ENCODE measurements around the gene RIPPLY3.
A peak's percentile ranks its signal among the peaks of the same experiment; 100 is the strongest.
"Not testable (repeated sequence)": the region's sequence is repeated elsewhere in the genome, so short reads cannot be mapped to it uniquely, and the experiment has no call there.

RIPPLY3 gene

DNA sequence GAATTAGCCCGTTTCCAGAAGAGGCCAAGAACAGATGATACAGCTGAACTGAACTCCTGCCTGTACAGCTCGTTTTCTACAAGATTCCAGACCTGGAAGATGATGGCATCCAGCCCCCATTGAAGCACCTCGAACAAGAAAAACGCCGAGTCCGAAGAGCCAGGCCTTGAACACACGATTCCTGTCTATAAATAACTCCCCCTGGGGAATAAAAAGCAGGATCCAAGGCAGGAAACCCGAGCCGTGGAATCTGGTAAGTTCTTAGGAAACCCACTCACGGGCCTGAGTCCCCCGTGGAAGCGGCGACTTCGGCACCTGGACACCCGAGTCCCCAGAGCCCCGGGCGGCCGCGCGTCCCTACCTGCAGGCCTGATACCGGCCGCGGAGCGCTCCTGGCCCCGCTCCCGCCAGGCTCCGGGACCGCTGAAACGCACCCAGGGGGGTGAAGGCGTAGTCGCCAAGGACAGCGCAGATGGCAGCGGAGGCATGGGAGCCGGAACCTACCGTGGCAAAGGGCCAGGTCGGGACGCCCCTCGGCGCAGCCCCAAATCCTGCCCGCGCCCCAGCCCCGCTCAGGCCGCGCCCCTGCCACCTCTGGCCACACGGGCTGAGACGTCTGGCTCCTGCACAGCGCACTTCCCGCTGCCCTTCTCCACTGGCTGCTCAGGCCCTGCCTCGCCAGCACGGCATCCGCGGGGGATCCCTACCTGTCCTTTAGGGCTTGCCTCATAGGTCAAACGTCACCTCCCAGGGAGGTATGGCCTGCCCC, 26.0 kb upstream of the RIPPLY3 start:
- DNase-seq, result peak in 18 of 58 donors; percentile 3 to 48 (median 18)

DNA sequence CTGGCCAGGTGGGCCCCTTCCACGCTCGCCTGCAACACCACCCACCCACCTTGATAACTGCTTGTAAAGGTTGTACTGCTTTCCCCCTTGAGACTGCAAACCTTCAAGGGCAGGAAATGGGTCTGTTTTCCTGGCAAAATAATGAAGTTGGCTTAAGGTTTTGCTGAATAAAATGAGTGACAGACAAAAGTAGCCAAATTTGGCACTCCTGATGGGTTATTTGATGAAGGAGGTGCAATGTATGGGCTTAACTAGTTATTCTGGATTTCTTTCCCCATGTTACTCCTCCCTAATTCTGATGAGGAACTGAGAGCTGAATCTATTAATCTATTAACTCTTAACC, 25.5 kb upstream of the RIPPLY3 start:
- peak in 1 of 58 donors; percentile 6 for DNase-seq

DNA sequence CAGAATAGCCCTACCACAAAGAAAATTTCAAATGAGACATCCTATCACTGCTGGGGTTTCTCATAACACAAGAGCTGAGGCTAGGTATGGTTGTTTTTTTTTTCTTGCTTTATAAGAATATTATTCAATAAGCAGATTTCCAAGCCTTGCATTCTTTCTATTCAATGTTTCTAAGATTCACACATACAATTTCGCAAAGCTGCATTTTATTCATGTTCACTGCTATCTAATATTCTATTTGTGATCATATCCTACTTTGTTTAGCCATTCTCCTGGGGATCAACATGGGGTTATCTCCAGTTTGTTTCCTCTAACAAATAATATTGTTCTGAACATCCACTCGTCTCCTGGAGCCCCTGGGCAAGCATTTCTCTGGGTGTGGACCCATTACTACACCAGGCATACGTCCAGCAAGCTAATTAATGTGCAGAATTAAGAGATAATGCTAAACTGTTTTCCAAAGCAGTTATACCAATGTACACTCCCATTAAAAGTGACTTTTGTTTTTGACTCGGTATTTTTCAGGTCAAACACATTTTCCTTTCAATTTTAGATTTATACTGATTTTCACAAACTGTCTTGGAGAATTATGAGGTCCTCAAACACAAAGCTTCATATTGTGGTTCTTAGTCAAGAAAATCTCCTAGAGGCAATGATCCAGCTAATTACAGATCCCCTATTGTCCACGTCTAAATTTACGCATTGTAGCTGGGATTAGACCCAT, 24.4 kb upstream of the RIPPLY3 start:
- DNase-seq, result no peak

DNA sequence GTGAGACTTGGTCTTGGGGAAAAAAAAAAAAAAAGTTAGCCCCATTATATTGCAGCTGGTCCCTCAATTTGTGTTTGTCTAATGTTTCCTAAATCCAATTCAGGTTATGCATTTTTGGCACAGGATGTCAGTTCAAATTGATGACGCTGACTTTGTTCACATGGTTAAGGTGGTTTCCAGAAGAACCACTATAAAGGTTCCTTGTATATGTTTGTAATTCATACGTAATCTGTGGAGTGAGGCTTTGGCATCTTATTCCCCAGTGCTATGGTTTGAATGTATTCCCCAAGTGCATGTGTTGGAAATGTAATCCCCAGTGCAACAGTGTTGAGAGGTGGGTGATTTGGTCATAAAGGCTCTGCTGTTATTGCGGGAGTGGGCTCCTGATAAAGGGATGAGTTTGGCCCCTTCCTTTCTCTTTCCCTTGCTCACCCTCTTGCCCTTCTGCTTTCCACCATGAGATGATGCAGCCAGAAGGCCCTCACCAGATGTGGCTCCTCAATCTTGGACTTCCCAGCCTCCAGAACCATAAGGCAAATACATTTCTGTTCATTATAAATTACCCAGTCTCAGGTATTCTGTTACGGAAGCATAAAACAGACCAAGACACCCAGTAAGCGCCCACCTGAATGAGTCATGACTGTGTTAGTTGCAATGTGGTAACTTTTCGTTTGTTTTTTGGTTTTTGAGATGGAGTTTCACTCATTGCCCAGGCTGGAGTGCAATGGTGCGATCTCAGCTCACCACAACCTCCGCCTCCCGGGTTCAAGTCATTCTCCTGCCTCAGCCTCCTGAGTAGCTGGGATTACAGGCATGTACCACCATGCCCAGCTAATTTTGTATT, 20.5 kb upstream of the RIPPLY3 start:
- DNase-seq, result no peak

DNA sequence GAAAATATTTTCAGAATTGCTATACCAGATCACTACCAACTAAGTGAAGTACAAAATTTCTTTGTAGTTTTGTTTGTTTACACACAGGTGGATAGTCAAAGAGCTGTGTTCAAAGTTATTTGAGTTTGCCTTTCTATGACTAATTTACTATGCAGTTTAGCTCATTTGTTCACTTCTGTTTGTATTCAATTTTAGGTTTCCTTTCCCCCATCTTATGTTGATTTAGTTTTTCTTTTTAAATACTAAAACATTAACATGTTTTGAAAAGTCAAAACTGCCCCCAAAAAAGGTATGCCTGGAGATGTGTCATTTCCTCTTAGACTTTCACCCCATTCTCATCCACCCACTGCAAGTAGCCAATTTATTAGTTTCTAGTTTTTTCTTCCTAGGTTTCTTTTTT, 18.7 kb upstream of the RIPPLY3 start:
- no peak for DNase-seq

DNA sequence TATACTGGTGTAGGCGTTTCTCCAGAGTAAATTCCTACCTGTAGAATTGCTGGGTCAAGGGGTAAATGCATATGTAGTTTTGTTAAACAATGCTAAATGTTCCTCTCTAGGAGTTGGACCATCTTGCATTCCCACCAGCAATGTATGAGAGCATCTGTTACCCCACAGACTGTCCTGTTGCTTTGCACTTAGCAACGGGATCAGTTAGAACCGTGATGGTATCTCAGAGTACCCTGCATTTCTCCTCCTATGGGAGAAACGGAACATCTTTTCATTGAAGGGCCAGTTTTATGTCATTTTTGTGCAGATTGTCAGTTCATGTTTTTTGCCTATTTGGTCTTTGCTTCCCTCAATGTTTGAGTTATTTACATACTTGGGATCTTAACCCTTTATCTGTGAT, 18.0 kb upstream of the RIPPLY3 start:
- DNase-seq, result no peak

DNA sequence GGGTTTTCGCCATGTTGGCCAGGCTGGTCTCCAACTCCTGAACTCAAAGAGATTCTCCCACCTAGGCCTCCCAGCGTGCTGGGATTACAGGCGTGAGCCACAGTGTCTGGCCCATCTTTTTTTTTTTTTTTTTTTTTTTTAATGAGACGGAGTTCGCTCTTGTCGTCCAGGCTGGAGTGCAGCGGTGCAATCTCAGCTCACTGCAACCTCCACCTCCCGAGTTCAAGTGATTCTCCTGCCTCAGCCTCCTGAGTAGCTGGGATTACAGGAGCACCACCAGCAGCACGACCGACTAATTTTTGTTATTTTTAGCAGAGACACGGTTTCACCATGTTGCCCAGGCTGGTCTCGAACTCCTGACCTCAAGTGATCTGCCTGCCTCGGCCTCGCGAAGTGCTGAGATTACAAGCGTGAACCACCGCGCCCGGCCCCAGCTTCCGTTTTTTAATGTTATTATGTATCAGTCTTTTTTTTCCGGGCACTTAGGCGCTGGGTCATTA, 17.3 kb upstream of the RIPPLY3 start:
- not testable (repeated sequence) for DNase-seq

DNA sequence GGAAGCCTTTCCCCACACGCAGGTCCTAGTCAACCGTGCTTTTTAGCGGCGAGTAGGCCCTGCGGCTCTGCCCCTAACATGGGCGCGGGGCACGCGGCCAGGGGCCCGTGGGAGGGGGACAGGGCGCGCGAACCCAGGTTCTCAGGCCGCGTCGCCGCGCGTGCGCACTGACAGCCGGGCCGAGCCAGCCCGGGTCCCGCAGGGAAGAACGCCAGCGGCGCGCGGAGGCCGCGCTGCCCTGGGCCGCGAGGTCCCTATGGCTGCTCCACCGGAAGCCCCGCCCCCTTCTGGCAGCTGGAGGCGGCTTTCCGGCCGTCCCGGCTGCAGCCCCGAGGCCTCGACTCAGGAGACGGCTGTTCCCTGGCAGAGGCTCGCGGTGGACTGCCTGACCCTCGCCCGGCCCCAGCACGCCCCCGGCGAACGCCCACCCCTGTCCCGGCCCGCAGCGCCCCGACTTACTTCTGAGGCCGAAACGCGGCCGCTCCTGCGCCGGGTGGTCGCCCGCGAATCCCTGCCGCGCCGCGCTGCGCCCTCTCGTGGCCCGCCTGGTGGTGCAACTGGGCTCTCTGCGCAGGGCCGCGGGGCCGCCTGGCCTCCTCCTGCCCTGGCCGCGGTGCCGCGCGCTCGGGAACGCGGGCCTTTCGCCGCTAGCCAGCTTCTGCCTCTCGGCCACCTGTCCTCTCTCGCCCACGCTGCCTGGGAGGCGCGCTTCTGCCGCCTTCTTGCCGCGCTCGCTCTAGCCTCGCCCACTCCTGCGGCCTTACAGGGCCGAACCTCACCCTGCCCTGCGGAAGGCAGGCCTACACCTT, 16.6 kb upstream of the RIPPLY3 start:
- DNase-seq, result peak; percentile 18 to 98 (median 90)

DNA sequence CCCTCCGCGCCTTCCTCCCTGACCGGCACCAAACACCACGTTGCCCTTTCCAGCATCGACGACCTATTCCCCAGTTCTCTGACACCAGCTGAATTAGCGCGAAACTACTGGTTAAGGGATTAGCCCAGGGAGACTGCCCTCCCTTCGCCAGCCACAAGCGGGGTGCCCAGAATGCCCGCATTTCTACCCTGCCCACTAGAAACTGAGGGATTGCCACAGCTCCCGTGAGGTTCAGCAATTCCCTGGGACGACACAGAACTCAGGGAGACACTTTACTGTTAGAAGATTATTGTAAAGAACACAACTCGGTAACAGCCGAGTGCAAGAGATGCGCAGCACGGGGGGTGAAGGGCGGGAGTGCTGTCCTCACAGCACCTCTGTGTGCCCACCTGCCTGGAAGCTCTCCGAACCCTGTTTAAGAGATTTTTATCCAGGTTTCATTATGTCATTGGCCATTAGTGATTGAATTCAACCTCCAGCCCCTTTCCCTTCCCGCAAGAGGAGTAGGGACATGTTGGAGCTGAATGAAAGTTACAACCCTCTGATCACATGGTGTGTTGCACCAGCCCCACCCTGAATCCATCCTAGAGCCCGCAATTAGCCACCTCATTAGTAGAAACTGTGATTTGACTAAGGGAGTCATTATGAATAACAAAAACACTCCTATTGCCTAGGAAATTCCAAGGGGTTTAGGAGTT, 15.8 kb upstream of the RIPPLY3 start:
- peak in 1 of 58 donors; percentile 54 for DNase-seq

DNA sequence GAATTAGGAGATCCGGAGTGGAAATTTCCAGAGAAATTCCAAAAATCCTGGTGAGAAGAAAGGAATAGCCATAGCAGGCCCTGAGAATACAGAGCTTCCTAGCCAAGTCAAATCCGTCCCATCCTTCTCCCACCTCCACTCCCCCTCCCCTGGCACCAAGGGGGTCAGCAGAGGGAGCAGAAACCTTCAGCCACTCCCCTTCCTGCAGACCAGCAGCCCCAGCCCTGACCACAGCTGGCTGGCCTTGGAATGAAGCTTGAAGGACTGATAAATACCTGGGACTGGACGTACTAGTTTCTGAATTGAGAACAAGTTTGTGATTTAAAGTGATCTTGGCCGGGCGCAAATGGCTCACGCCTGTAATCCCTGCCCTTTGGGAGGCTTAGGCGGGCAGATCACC, 13.8 kb upstream of the RIPPLY3 start:
- no peak for DNase-seq

DNA sequence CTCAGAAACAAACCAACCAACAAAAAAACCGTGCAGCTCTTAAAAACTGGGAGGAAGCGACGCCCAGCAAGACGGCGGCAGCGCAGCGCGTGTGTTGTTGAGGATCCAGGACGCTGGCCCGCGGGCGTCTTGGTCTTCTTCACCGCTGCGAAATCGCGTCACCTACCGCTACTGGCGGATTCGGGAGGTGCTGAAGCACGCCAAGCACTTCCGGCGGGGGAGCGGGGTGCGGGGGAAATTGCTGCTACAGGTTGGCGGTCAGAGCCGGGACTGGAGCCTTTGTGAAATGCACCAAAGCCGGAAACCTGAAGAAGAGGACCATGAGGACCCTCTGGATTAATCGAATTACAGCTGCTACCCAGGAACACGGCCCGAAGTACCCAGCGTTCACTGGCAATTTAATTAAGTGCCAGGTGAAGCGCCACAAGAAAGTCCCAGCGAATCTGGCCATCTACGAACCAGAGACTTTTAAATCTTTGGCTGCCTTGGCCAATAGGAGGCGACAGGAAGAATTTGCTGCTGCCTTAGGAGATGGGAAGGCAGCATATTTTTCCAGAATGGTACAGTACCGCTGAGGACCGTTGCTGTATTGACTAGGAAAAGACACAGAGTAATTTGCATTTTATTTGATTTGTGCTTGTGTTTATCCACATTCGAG, 11.9 kb upstream of the RIPPLY3 start:
- DNase-seq, result no peak

DNA sequence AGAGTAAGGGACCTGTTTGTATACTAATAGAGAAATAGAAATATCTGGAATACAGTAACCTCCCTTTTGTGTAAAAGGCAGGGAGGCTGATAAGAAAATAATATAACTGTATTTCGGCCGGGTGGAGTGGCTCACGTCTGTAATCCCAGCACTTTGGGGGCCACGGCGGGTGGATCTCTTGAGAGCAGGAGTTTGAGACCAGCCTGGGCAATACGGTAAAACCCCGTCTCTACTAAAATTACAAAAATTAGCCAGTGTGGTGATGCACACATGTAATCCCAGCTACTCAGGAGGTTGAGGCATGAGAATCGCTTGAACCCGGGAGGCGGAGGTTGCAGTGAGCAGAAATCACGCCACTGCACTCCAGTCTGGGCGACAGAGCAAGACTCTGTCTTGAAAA, 11.2 kb upstream of the RIPPLY3 start:
- DNase-seq, result not testable (repeated sequence)

DNA sequence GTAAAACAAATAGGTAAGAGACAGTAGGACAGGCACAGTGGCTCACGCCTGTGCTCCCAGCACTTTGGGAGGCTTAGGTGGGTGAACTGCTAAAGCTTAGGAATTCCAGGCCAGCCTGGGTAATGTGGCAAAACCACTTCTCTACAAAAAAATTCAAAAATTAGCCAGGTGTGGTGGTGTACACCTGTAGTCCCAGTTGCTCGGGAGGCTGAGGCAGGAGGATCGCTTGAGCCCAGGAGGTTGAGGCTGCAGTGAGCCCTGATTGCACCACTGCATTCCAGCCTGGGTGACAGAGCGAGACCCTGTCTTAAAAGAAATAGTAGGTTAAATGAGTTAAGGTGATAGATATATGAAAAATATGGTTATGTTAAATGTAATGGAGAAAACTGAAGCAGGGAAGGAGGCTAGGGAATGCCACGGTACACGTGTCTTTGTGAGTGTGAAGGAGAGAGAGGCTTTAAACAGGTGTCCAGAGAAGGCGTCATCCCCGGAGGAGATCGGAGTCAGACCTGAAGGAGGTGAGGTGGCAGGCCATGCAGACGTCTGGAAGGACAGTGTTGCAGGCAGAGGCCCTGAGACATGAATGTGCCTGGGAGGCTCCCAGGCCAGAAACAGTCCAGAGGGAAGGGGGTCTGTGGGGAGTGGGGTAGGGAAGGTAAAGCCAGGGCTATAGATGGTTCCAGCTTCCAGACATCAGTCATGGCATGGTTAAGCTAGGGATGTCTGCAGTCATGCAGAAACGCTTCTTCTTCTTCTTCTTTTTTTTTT, 7.2 kb upstream of the RIPPLY3 start:
- no peak for DNase-seq

DNA sequence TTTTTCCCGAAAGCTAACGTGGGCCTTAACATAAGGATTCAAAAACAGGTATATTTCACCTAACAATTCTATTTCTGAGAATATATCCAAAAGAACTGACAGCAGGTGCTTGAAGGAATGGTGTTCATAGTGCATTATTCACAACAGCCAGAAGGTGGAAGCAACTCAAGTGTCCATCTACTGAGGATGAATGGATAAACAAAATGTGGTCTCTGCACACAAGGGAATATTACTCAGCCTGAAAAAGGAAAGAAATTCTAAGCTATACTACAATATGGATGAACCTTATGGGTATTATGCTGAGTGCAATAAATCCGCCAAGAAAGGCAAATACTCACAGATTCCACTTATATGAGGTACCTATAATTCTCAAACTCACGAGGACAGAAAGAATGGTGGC, 6.1 kb upstream of the RIPPLY3 start:
- no peak for DNase-seq

DNA sequence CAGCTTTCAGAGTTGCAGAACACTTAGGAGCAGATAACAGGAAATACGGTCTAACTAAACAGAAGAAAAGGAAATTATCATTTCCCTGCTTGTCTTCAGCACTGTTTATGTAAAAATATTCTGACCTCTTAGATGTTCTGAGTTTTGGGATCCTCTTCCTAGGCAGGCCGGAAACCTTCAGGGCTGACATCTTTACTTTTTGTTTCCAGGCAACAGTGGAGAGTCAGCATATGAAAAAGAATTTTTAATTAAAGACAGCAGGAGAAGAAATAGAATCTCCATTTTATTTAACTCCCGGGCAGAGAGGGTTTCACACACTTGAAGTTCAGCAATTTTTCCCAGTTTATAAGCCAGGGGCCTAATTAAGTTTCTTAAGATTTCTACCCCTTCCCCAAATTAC, 5.1 kb upstream of the RIPPLY3 start:
- no peak for DNase-seq

DNA sequence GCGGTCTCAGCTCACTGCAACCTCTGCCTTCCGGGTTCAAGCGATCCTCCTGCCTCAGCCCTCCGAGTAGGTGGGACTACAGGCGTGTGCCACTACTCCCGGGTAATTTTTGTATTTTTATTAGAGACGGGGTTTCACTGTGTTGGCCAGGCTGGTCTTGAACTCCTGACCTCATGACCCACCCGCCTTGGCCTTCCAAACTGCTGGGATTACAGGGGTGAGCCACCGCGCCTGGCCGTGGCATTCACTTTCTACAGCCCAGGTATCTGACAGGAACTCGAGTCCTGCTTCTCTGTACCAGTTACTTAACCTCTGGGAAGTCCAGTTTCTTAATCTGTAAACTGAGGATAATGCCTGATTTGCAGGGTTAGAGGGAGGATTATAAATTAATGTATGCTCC, 3.7 kb upstream of the RIPPLY3 start:
- not testable (repeated sequence) for DNase-seq

DNA sequence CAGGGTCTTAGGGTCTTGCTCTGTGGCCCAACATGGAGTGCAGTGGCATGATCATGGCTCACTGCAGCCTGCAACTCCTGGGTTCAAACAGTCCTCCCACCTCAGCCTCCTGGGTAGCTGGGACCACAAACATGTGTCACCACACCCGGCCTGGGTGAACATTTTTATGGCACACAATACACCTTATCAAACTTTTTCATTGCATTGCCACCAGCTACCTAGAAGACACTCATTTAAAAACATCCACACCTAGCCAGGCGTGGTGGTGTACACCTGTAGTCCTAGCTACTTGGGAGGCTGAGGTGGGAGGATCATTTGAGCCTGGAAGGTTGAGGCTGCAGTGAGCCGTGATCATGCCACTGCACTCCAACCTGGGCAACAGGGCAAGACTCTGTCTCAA, 2.6 kb upstream of the RIPPLY3 start:
- not testable (repeated sequence) for DNase-seq

DNA sequence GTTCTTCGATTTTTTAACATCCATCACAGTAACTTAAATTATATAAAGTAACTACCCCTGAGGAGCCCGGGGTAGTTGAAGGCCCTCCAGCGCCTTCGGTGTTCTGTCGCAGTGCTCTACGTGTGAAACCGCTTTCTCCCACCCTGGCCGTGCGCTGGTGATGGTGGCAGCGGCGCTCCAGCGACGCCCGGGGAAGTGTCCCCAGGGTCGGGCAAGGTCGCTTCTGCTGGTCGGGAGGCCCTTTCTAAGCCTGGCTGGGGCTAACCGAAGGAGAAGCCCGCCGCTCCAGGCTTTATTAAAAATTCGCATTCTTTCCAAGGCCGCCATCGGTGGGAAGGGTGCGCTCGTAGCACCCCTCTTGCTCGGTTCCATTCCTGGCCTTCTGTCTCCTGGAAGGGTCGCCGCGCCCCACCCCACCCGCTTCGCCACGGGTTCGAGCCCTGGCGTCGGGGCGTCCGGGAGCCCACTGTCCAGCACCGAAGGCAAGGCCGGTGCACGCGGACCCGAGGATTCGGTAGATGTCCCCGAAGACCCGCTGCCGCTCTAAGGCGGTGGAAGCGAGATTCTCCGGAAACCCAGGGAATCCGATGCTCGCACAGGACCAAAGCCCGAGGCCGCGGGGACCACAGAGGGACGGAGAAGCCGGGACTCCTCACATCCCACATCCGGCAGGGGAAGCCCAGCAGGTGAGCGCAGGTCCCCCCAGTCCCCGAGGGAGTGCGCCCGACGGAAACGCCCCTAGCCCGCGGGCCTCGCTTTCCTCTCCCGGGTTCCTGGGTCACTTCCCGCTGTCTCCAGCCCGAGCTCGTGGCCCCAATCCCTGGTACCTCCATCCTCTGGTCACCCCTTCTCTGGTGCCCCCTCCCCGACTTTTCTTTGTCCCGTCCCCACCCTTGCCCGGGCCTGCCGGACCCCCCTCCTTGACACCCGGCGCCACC, 685 bp upstream of the RIPPLY3 start:
- DNase-seq, result no peak
